GM12865 (cell line): ENCODE results near the gene TRIM64C.
"Not testable (repeated sequence)": the region's sequence is repeated elsewhere in the genome, so short reads cannot be mapped to it uniquely, and the experiment has no call there.

Experiments used
- DNase-seq: peaks from one replicate; pipeline ENCODE4 v3.0.0; 2010; ENCODE audit warnings: low read depth
- H3K4me3 ChIP-seq: 2 replicates; pipeline ENCODE4 v1.5.1; 2011; ENCODE audit warnings: mild to moderate bottlenecking, low read depth, low read length, control low read depth

The TRIM64C gene

GRCh38 chr11:49059012-49059411 lies at the start of gene TRIM64C:
Gene TRIM64C, minus strand, starts transcription at chr11:49059112. Its CDS starts 0 bp downstream, at chr11:49059112.
- not testable (repeated sequence) for H3K4me3 ChIP-seq, DNase-seq

- H3K4me3 ChIP-seq, DNase-seq: not testable (repeated sequence)
Observed at GRCh38 chr11:49102356-49102755, 43.4 kb upstream of the TRIM64C start.

GRCh38 chr11:49069897-49070296 lies 11.0 kb upstream of the TRIM64C start:
- H3K4me3 ChIP-seq, DNase-seq: not testable (repeated sequence)

GRCh38 chr11:49049821-49050220 lies 9.1 kb downstream of the TRIM64C start:
- H3K4me3 ChIP-seq, DNase-seq: not testable (repeated sequence)

- not testable (repeated sequence) for H3K4me3 ChIP-seq, DNase-seq
Observed at GRCh38 chr11:49048229-49048628, 10.7 kb downstream of the TRIM64C start.

- DNase-seq, H3K4me3 ChIP-seq: not testable (repeated sequence)
Observed at GRCh38 chr11:49028523-49028922, 30.4 kb downstream of the TRIM64C start, which contains the start of gene TRIM49B. Gene TRIM49B, plus strand, starts transcription at chr11:49028823. Its CDS starts 2,777 bp downstream, at chr11:49031600.
